C1 segment of cervical spinal cord (tissue), 14 donors: Measurements from ENCODE around the gene LATS2.

Experiments
- DNase-seq, 14 donors: peaks; one replicate each; lab custom pipeline; 2025; lab: John Stamatoyannopoulos, UW

Gene LATS2

DNA sequence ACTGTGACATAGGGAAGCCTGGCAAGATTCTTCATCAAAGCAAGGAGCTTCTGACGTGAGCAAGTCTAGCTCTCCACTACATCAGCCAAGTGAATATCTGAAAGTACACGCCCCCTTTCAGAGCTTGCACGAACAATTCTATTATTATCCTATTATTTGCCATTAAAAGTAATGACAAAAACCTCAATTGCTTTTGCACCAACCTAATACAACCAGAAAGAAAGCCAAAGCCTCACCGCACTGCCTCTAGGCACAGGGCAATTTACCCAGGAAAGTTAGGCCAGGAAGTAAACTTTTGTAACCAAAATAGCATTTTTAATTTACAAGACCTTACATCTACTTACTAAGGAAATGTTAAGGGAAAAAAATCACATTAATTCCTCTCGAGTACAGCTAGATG, 41.2 kb downstream of the LATS2 start:
- no peak for DNase-seq

DNA sequence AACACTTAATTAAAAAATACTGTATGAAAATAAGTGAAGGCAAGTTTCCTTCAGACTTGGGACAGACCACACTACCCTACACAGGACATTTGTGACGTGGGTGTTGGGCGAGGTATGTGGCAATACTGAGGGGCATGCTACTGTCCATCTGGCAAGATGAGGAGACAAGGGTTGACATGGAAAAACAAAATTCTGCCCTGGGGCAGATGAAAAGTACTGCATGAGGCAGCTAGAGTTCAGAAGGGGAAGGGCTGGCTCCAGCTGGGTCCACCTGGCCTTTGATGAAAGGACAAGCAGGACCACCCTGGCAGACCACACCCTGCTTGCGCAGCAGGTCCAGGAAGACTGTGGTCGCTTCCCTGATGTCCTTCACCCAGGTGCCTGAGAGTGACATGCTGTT, 43.2 kb downstream of the LATS2 start:
- no peak for DNase-seq

DNA sequence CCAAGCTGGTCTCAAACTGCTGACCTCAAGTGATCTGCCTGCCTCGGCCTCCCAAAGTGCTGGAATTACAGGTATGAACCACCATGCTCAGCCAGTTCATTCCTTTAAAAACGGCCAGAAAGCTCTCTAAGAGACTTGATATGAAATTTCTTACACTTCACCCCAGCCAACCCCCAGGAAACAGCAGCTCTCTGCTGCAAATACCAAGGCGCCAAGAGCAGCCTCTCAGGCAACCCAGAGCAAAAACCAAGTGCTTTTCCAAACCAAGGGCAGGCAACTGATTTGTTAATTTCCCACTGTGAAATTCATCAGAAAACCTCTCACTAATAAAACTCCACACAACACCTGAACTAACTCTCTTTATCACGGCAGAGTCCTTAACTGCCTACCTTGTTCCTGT, 44.9 kb downstream of the LATS2 start:
- DNase-seq, result peak in 1 of 14 donors; percentile 9

DNA sequence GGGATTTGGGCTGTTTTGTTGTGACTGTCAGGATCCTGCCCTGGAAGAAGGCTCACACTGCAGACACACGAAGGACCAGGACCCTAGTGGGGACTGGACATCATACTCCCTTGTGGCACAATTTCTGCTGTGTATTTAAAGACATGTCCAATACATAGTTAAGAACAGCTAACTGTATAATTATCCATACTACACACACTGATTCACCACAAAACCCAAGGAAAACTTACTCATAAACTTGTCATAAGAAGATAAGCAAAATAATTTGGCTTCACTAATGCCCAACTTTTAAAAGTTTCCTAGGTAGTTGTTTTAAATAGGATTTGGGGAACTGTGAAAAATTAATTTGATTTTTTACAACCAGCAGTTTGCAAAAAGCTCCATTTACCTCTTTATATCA, 46.1 kb downstream of the LATS2 start:
- DNase-seq, result no peak

DNA sequence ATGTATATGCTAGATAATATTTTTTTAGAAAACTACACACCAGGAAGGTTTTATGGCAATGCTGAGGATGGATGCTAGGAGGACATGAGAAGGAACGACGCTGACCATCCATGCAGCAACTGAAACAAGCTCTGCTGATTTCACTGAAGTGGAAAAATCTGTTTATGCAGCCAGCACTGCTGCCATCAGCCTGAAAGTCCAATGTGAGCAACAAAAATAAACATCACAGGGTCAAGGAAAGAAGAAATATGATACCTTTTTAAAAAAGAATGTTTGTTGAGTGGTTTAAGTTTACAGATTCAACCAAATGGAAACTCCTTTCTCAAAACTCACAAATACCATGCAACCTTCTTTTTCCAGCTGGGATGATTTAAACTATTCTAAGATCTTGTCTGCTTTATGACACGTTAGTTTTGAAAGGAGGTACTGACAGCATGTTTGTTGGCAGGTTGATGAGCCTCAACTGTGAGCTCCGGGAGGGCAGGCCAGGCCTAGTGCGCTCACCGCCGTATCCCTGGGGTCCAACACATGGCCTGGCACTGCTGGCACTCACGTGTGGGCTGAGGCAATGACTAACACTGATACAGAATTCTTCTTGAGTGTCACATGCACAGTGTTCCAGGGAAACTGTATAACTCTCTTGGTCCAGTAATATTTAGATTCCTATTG, 46.8 kb downstream of the LATS2 start:
- peak in 1 of 14 donors; percentile 73 for DNase-seq

DNA sequence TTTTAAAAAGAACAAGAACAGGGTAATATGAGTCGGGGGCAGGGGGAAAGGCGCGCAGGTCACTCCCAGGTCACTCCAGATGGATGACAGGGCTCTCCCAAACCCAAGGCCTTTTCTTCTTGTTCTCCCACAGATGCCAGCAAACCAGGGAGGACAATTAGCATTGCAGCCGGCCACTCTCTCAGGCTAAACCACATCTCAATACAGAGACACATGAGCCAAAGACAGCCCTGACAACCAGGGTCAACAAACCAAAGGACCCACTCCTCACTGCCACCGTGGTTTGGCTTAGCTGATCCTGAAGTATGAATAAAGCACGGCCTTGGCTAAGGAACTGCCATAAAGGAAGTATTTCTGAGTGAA, 47.3 kb downstream of the LATS2 start:
- DNase-seq, result no peak

DNA sequence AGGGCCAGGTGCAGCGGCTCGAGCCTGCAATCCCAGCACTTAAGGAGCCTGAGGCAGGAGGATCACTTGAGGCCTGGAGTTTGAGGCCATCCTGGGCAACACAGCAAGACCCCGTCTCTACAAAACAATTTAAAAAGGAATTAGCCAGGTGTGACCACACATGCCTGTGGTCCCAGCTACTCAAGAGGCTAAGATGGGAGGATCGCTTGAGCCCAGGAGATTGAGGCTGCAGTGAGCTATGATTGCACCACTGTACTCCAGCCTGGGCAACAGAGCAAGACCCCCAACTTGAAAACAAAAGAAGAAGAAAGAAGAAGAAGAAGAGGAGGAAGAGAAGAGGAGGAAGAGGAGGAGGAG, 47.7 kb downstream of the LATS2 start:
- DNase-seq, result no peak

DNA sequence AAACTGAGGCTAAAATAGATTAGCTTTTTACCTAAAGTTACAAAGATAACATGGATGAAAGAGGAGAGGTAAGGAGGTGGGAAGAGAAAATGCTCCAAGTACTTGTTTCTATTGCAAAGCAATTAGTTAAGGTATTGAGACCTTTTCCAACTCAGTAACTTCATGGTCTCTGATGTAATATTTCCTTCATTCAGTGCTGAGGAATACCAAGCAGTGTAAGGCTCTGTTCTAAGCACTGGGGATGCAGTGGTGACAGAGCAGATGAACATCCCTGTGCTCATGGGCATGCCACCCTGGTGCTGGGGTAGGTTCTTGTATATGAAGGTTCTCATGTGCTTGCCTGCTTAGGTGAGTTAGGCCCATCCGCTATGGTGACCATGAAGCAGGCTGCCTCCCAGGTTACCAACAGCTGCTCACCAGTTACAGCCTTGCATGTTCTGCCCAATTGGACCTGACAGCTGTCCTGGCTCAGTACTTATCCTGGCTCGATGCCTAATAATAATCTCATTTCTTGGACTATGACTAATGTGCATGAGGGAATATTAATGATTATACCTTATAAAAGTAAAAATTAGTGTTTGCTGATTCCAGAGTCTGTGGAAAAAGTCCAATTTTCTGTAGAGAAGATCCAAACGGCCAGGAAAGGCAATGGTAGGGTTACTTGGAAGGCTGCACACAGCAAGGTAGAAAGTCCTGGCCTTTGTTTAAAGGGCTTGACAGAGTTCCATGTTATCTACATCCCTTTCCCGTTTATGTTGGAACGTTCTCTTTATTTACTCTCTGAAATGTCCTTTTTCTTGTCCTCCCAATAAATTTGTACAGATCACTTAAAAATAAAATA, 48.3 kb downstream of the LATS2 start:
- no peak for DNase-seq

DNA sequence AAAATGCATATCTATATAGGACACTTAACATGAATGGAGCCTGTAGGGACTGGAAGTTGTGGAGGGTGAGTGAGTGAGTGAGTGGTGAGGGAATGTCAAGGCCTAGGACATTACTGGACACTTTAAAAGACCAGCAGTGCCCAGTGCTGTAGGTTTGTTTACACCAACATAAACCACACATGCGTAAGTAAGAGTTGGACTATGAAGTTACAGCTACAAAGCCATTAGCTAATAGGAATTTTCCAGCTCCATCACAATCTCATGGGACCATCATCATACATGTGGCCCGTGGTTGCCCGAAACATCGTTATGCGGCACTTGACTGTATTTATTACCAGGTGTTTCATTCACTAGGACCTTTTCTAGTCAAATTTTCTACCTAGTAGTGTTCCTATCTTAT, 49.2 kb downstream of the LATS2 start:
- no peak for DNase-seq

DNA sequence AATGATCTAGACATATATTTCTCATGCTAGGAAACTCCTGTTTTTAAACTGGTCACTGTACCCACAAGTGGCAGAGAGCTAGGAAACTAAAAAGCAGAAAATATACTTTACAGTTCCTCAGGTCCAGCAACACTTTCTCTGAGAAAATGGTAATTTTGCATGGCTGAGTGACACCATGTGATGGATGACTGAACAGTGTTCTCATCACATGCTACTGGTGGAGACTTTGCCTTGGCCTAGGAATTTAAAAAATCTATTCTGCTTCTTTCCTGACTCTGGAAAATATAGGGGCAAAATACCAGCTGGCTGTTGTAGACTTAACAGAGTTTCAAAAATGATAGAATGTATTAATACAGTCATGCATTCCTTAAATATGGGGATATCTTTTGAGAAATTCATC, 50.0 kb downstream of the LATS2 start:
- DNase-seq, result no peak

DNA sequence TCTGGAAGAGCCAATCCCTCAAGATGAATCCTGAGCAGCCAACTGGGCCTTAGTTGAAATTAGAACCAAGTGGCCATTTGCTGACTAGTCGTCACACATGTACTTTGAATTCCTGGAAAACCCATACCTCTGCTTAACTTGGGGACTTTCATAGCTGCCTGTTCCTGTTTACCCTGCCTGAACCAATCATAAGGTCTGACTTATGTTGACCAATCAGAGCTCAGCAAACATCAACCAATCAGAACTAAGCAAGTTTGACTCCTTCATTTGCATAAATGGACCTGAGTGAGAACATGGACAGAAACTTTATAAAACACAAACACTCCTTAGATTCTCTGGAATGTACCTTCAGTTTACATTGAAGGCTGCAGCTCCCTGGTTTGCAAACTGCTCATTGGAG, 50.8 kb downstream of the LATS2 start:
- DNase-seq, result no peak

DNA sequence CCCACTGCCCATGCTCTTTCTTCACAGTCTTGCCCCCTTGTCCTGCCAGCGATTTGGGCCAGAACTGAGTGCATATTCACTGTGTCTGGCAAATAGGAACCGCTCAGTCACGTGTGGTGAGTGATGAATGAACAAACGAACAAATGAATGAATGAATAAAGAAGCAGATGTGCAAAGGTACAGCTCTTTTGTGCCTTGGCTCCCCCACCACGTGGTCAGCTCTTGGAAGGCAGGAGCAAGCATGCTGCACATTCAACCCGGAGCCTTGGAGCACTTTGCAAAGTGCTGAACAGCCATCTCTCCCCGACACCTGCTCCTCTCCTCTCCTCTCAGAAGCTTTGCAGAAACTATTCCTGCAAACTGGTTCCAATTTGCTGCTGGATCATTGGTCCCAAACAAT, 52.4 kb downstream of the LATS2 start:
- peak in 3 of 14 donors; percentile 10 to 19 (median 15) for DNase-seq

DNA sequence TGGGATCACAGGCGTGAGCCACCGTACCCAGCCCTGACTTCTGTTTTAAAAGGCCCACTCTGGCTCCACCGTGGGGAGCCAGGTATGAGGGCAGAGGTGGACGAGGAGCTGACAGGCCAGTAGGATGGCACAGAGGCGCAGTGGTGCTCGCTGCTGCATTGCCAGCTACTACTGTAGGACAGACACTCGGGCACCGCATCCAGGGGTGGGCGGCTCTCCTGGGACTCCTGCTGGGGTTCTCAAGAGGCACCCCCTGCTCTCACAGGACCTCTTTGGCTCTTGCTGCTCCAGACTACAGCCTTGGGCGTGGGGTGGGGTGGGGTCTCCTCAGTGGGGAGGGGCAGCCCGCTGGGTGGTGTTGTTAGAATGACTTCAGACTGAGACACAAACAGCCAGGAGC, 53.4 kb downstream of the LATS2 start:
- DNase-seq, result no peak

DNA sequence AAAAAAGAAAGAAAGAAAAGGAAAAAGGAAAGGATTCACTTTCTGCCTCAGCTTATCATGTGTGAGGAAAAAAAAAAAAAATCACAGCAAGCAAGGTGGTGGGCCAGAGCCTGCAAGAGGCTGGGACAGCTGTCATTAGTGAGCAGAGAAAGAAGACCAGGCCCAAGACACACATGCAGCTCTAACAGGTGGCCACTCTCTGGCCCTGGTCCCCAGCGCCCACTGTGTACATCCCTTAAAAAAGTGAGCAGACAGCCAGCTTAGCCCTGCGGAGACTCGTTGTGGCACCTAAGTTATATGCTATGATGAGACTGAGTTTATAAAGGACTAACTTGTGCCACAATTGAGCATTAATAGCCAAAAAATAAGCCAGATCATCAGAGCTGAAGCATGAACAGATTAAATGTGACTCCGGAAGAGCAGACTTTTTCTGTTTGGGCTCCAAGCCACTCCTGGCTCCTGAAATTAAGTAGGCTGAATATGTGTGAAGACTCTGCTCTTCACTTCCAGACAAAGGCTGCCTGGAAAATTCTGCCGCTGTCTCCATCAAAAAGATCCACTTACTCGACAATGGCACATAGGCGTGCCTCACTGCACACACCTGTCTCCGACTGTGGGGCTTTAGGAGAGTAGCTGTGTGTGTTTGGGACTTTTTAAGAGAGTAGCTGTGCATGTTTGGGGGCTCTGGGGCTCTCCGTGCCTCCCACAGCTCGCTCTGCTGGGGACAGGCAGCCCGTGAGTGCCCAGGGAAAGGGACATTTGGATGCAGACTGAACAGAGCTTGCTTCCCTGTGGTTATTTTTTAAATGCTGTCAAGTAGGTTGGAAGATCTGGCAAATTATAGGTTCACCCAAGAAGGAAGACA, 55.0 kb downstream of the LATS2 start:
- peak in 1 of 14 donors; percentile 52 for DNase-seq

DNA sequence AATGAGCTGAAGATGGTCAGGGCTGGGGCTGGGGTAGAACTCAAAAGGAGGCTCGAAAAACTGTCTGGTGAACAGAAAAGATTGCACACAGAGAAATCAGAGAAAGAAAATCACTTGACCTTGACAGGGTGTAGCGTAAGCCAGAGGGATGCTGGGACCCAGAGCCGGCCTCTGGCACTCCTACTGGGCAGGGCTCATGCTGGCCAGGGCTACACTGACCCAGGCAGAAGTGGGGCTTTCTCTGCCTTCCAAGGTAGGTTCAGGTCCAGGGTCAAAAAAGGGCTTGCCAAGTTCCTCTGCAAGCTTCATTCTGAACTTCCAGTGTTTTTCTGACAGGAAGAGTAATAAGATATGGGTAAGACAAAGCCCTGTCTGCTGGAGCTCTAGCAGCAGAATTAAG, 56.2 kb downstream of the LATS2 start:
- DNase-seq, result no peak

DNA sequence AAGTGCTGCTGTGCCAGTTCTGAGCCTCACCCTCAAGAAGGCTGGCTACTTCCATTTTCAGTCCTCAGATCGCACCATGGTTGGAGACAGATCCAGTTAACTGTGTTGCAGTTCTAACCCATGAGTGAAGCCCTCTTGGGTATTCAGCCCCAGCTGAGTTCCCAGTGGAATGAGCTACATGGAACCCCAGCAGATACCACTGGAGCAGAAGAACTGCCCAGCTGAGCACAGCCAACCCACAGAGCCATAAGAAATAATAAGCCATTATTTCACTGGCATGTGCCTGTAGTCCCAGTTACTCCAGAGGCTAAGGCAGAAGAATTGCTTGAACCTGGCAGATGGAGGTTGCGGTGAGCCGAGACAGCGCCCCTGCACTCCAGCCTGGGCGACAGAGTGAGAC, 59.9 kb downstream of the LATS2 start:
- DNase-seq, result no peak

DNA sequence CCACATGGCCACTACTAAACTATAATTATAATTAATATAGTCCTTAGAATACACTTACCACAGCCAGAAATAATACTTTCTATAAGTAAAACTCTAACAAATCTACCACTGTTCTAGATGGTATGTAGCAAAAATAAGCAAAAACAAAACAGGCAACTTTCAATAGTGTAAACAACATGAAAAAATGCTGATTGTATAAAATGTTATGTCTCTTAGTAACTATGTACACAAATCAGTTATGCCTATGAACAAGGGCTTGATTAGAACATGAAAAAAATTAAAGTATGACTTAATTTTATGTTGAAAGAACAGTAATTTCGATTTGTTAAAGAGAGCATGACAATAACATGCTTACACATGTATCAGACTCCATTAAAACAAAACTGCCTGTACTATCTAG, 60.7 kb downstream of the LATS2 start:
- DNase-seq, result no peak

DNA sequence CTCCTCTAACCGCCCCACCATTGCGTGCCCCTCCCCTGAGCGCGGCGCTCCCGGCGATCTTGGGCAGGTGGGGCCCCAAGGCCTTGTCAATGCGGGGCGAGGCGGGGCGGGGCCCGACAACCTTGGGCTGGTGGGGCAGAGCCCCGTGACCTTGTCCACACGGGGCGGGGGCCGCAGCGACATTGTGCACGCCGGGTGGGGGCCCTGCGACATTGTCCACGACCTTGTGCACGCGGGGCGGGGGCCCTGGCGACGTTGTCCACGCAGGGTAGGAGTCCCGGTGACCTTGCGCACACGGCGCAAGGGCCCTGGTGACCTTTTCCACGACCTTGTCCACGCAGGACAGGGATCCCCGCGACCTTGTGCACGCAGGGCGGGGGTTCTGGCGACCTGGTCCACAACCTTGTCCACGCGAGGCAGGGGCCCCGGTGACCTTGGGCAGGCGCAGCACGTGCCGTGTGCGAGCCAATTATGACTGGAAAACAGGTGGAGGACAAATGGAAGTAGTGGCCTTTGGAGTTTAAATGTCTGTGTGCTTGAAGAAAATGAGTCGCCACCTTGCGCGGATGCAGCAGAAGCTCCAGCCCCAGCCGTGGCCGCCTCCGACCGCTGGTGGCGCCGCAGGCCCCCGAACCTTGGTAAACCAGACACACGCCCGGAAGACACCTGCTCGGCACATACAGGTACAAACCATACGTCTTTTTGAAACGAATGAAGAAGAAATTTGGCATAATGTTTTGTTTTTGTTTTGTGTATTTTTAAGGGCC, 62.6 kb downstream of the LATS2 start:
- DNase-seq, result no peak

DNA sequence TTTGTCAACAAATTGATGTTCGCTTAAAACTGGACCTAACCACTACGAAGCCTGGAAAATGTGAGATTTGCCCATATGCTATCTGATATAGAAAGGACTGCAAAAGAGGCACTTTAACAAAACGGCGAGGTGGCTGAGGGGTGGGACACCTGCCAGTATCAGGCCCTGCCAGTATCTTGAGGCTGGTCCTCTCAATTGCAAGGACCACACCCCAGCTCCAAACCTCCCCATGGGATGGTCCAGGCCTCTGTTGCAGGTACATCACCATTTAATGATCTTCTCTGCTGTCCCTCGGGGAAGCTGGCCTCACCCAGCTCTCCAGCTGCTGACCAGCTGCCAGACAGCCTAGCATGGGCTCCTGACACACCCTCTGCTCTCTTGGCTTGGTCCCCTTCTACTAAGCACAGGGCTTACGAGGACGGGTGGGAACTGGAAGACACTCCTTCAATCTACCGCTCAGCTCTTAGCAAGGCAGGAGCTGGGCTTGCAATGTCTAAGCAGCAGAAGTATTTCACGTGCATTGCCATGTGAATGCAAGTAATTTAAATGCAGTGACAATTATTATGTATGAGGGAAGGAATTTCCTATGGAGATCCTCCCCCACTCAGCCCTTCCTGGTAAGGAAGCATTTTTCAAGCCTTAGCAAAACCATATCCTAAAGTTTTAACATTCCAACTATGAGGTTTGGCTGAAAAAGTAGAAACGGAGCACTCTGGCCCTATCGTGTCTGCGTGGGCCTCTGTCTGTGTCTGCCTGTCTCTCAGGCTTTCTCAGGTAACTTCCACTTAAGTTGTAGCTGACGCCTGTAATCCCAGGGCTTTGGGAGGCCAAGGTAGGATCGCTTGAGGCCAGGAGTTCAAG, 63.9 kb downstream of the LATS2 start:
- DNase-seq, result no peak

DNA sequence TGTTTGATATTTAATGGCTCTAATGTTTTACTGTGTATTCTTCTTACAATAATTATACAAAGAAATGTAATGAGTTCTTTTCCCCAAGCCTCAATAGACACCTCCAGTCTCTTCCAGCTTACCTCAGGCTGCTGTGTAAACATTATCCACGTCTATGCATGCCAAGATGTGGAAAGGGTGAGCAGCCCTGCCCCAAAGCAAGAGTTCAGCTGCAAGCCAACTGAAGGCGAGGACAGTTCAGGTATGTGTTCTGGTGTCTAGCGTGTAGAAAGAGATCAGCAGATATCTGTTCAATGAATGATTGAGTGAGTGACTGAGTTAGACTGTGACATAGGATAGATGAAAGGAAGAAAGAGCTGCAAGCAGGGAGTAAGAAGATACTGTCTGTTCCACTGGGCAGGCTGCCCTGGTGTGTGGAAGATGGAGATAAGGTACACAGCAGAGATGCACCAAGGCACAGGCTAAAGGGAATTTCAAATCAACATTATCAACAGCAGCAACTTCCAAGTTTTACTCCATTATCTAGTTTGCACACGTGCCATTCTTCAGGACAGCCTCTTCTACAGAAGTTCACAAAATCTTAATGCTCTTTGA, 66.0 kb downstream of the LATS2 start:
- DNase-seq, result no peak
